ENCODE measurements around the gene MBD4. TPM values are rescaled to one million over a fixed set of nuclear protein-coding genes. Genes with fewer than 3 reads are reported as not detected.

The MBD4 gene
- total and polyA plus RNA-seq, 5 experiments from 2014 or later, result 33.6 to 61.1 (median 40.0) TPM

DNA sequence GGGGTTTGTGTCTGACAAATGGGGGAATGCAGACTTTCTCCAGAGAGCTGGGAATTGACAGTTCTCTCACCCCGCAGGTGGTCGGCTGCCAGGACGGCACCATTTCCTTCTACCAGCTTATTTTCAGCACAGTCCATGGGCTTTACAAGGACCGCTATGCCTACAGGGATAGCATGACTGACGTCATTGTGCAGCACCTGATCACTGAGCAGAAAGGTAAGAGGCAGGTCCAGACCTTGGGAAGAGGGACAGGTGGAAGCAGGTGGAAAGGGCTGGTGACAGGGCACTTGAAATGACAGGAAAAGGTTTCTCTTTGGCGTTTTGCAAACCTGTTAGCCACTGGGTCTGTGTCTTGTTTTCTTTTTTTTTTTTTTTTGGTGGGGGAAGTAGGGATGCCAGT, 36.8 kb upstream of the MBD4 start:
- ATAC-seq (no peak), DNase-seq (no peak)
- Mint-ChIP-seq H3K4me3 (no peak overlapping the region), H3K9me3 (no peaks in the 10 kb centered on the region), H3K27ac (peak overlapping the region in 1 of 10 donors; percentile 39), H3K36me3 (peaks cover 0 to 47% (median 16%) of the 10 kb centered on the region in 3 donors), H3K4me1 (peaks cover under 1 to 5% (median 1%) of the 10 kb centered on the region in 4 donors), H3K27me3 (no peaks in the 10 kb centered on the region)
- POLR2A ChIA-PET, result no interaction called here

DNA sequence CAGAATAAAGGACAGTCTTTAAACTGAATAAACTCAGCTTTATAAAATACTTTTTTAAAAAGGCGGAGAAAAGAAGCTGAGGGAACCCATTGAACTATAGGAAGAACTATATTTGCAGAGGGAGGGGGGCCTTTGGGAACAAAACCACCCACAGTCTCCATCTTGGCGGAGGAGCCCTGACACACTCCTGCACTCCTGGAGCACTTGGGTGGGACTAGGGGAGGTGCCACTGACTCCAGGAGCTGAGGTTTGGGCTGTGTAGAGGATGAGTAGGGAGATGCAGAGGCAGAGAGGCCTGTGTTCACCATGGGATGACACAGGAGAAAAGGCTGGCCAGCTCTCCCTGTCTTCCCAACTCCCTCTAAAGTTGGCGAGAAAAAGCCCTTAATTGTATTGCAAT, 36.1 kb upstream of the MBD4 start:
- Mint-ChIP-seq H3K27ac (no peak overlapping the region), H3K27me3 (no peaks in the 10 kb centered on the region), H3K4me1 (no peaks in the 10 kb centered on the region), H3K9me3 (no peaks in the 10 kb centered on the region), H3K36me3 (peaks cover 0 to 50% (median 16%) of the 10 kb centered on the region in 3 donors), H3K4me3 (no peak overlapping the region)
- POLR2A ChIA-PET, result no interaction called here
- ATAC-seq (no peak), DNase-seq (no peak)

DNA sequence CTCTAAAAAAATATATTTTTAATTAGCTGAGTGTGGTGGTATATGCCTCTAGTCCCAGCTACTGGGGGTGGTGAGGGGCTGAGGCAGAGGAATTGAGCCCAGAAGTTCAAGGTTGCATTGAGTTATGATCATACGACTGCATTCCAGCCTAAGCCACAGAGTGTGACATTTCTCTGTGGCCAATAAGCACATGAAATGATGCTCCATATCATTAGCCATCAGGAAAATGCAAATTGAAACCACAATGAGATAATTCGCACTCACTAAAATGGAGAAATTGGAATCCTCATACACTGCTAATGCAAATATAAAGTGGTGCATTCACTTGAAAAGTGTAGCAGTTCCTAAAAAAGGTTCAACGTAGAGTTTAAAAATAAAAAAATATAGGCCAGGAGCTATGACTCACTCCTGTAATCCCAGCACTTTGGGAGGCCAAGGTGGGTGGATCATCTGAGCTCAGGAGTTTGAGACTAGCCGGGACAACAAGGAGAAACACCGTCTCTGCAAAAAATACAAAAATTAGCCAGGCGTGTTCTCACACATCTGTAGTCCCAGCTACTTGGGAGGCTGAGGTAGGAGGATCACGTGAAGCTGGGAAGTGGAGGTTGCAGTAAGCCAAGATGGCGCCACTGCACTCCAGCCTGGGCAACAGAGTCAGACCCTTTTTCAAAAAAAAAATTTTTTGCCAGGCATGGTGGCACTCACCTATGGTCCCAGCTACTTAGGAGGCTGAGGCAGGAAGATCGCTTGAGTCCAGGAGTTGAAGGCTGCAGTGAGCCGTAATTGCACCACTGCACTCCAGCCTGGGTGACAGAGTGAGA, 35.4 kb upstream of the MBD4 start:
- H3K36me3 Mint-ChIP-seq, result peaks cover 0 to 50% (median 18%) of the 10 kb centered on the region in 3 donors
- H3K9me3 Mint-ChIP-seq, result no peaks in the 10 kb centered on the region
- POLR2A ChIA-PET, result no interaction called here
- no peaks in the 10 kb centered on the region for H3K4me1 Mint-ChIP-seq
- H3K4me3 Mint-ChIP-seq, result no peak overlapping the region
- H3K27ac Mint-ChIP-seq, result peak overlapping the region in 1 of 10 donors; percentile 27
- H3K27me3 Mint-ChIP-seq, result no peaks in the 10 kb centered on the region
- no peak for ATAC-seq
- no peak for DNase-seq

DNA sequence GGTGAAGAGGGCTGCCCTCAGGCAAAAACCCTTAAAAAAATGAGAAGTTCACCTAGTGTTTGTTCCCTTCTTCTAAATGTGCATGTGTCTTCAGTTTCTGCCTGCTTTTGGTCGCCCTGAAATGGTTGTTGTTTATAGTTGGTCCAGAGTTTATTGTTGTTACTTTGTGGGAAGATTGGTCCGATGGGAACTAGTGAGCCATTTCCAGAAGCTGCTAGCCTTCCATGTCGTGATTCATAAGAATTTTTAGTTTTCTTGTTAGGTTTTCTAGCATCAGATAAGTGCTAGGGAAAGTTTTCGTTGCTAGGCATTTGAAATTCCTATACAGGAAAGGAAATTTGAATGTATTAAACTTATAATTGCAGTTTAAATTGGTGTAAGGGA, 34.0 kb upstream of the MBD4 start:
- POLR2A ChIA-PET, result no interaction called here
- Mint-ChIP-seq H3K9me3 (no peaks in the 10 kb centered on the region), H3K27me3 (no peaks in the 10 kb centered on the region)

DNA sequence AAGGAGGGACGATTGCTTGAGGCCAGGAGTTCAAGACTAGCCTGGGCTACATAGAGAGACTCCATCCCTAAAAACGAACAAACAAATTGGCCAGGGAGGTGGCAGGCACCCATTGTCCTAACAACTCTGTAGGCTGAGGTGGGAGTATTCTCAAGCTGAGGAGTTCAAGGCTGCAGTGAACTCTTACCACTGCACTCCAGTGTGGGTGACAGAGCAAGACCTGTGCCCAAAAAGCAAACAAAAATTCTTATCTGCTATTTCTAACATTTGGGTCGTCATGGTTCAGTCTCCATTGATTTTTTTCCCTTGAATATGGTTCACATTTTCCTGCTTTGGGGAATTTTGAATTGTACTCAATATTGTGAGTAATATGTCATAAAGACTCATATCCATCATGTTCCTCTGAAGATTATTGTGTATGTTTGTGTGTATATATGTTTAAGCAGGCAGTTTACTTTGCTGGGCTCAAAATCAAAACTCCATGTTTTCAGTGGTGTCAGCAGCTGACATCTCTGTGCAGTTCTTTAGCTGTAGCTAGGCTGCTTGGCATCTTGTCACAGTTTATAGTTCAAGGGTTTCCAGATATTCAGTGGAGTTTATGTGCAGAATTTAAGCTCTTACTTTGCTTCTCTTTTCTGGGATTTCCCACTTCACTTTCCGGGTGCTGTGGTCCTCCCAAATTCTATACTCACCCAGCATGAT, 33.5 kb upstream of the MBD4 start:
- H3K4me3 Mint-ChIP-seq, result no peak overlapping the region
- no peak overlapping the region for H3K27ac Mint-ChIP-seq
- H3K9me3 Mint-ChIP-seq, result no peaks in the 10 kb centered on the region
- no peaks in the 10 kb centered on the region for H3K27me3 Mint-ChIP-seq
- H3K4me1 Mint-ChIP-seq, result peaks cover 0 to 7% (median 2%) of the 10 kb centered on the region in 4 donors
- POLR2A ChIA-PET, result no interaction called here
- ATAC-seq, result no peak
- peaks cover 5 to 44% (median 25%) of the 10 kb centered on the region in 3 donors for H3K36me3 Mint-ChIP-seq
- no peak for DNase-seq

More for the DNA sequence above, 34.0 kb upstream of the MBD4 start:
- ATAC-seq (no peak), DNase-seq (no peak)
- Mint-ChIP-seq H3K27ac (no peak overlapping the region), H3K36me3 (peaks cover 5 to 47% (median 25%) of the 10 kb centered on the region in 3 donors), H3K4me3 (no peak overlapping the region), H3K4me1 (peaks cover 0 to 7% (median 2%) of the 10 kb centered on the region in 4 donors)

DNA sequence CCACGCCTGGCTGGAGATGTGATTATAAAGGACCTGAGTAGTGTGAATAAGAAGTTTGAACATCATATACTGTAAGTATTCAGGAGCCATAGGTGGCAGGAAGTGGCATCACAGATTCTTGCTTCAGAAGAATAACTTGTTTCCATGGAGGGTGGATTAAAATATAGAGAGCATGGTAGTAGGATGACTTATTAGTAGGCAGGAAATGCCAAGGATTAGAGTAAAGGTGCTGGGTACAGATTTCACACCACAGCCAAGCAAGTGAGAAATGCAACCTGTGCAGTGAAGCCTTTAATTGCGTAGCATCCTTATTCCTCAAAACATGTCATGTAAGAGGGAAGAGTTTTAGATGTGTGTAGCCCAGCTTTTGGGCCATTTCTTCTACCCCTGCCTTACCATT, 31.1 kb upstream of the MBD4 start:
- Mint-ChIP-seq H3K27me3 (no peaks in the 10 kb centered on the region), H3K4me3 (no peak overlapping the region), H3K27ac (no peak overlapping the region), H3K9me3 (no peaks in the 10 kb centered on the region), H3K36me3 (peaks cover 5 to 24% (median 21%) of the 10 kb centered on the region in 3 donors), H3K4me1 (peaks cover 0 to 7% (median 2%) of the 10 kb centered on the region in 4 donors)
- POLR2A ChIA-PET, result no interaction called here
- DNase-seq (no peak), ATAC-seq (no peak)

DNA sequence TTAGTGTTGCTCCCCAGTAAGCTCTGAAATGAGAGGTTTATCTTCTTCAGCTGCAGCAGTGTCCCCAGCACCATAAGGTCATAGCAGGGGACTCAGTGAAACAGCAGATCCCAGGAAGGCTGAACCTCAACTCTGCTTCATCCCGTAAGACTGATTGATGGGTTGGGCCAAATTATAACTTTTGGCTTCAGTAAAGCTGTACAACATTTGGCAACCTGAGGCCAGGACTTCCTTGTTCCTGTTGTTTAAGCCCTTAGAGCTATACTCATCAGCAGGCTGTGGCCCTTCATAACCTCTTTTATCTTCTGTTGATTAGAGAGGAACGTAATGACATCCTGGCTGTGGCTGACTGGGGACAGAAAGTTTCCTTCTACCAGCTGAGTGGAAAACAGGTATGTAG, 29.3 kb upstream of the MBD4 start:
- no peak overlapping the region for H3K4me3 Mint-ChIP-seq
- H3K9me3 Mint-ChIP-seq, result no peaks in the 10 kb centered on the region
- H3K27me3 Mint-ChIP-seq, result no peaks in the 10 kb centered on the region
- peaks cover 5 to 24% (median 22%) of the 10 kb centered on the region in 3 donors for H3K36me3 Mint-ChIP-seq
- no peak for DNase-seq
- POLR2A ChIA-PET, result no interaction called here
- peak in 1 of 2 donors; percentile 65 for ATAC-seq
- peaks cover 0 to 7% (median 2%) of the 10 kb centered on the region in 4 donors for H3K4me1 Mint-ChIP-seq
- H3K27ac Mint-ChIP-seq, result peak overlapping the region in 4 of 10 donors; percentile 8 to 47 (median 14)

DNA sequence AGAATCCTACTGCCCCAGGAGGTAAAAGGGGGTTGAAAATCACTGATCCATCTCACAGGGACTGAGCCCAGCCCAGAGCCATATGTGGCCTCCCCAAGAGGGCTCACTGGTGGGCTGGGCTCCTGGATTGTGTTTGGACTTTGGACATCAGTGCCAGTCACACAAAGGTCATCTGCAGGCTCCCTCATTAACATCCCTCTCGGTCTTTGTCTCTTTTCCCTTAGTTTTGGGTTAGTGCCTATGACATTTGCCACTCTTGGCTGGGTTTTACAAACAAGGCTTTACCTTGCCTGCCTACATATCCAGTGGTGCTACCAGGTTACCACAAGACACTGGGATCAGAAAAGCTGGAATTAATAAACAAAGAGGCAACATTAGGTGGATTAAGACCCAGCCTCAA, 28.2 kb upstream of the MBD4 start:
- no peak overlapping the region for H3K4me3 Mint-ChIP-seq
- DNase-seq, result no peak
- peaks cover 5 to 24% (median 22%) of the 10 kb centered on the region in 3 donors for H3K36me3 Mint-ChIP-seq
- H3K4me1 Mint-ChIP-seq, result peaks cover 0 to 7% (median 2%) of the 10 kb centered on the region in 4 donors
- no peak overlapping the region for H3K27ac Mint-ChIP-seq
- no peaks in the 10 kb centered on the region for H3K9me3 Mint-ChIP-seq
- no peak for ATAC-seq
- POLR2A ChIA-PET, result no interaction called here
- H3K27me3 Mint-ChIP-seq, result no peaks in the 10 kb centered on the region

DNA sequence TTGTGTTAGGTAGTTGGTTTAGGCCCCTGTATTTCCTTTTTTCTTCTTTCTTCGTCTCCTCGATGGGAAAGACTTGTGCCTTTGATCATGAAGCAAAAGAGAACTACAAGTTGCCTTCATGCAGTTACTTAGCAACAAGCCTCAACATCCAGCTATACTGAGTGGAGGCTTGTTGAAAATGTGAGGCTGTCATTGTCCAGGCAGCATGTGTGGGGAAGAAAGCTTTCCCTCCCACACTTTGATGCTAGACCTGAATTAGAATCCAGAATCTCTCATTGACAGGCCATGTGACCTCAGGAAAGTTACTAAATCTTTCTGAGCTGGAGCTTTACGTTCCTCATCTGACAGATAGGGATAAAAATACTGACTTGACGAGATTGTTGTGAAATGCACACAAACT, 24.0 kb upstream of the MBD4 start:
- POLR2A ChIA-PET, result no interaction called here
- Mint-ChIP-seq H3K4me3 (no peak overlapping the region), H3K4me1 (peaks cover 0 to 2% (median 0%) of the 10 kb centered on the region in 4 donors), H3K27ac (no peak overlapping the region), H3K9me3 (no peaks in the 10 kb centered on the region), H3K27me3 (no peaks in the 10 kb centered on the region), H3K36me3 (peaks cover 0 to 12% (median 6%) of the 10 kb centered on the region in 3 donors)
- no peak for ATAC-seq
- DNase-seq, result no peak

DNA sequence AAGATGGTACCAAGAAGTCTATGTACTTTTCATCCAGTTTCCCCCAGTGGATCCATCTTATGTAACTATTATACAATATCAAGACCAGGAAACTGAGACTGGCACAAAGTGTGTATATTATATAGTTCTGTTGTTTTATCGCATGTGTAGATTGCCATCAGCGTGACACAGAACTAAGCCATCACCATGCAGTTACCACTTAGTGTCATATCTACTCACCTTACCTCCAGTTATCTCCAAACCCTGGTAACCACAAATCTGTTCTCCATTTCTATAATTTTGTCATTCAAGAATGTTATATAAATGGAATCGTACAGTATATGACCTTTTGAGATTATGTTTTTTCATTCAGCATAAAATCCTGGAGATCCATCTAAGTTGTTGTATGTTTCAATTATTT, 23.3 kb upstream of the MBD4 start:
- Mint-ChIP-seq H3K4me1 (peaks cover 0 to 2% (median 0%) of the 10 kb centered on the region in 4 donors), H3K9me3 (no peaks in the 10 kb centered on the region), H3K36me3 (peaks cover 0 to 12% (median 7%) of the 10 kb centered on the region in 3 donors), H3K4me3 (no peak overlapping the region), H3K27ac (peak overlapping the region in 1 of 10 donors; percentile 12), H3K27me3 (no peaks in the 10 kb centered on the region)
- ATAC-seq (no peak), DNase-seq (no peak)
- POLR2A ChIA-PET, result no interaction called here

DNA sequence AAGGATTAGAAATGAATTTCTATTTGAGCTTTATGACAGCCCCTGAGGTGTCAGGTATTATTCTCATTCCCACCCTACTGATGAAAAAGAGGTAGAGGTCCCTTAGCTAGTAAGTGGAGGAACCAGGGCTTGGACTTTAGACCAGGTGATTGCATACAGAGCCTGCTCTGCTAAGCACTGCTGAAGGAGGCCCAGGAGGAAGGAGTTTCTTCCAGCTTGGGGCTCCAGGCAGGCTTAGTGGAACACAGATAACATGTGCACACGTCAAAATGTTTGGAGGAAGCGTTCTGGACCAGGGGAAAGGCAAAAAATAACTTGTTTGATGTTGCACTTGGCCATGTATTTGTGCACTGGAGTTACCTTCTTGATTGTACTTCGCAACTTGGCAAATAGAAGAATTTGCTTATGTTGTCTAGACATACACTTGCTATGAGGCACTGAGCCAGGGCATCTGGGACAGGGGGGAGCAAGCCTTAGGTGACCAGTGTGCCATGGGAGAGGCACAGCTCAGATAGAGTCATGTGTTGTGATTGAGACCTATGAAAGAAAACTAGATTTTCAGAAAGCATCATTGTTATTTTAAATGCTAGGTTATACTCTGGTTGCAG, 22.7 kb upstream of the MBD4 start:
- DNase-seq (no peak), ATAC-seq (no peak)
- no peaks in the 10 kb centered on the region for H3K27me3 Mint-ChIP-seq
- H3K4me1 Mint-ChIP-seq, result peaks cover 0 to 2% (median 0%) of the 10 kb centered on the region in 4 donors
- POLR2A ChIA-PET, result no interaction called here
- no peaks in the 10 kb centered on the region for H3K9me3 Mint-ChIP-seq
- no peak overlapping the region for H3K4me3 Mint-ChIP-seq
- H3K36me3 Mint-ChIP-seq, result peaks cover 0 to 12% (median 9%) of the 10 kb centered on the region in 3 donors
- peak overlapping the region in 2 of 10 donors; percentile 51 to 87 for H3K27ac Mint-ChIP-seq

DNA sequence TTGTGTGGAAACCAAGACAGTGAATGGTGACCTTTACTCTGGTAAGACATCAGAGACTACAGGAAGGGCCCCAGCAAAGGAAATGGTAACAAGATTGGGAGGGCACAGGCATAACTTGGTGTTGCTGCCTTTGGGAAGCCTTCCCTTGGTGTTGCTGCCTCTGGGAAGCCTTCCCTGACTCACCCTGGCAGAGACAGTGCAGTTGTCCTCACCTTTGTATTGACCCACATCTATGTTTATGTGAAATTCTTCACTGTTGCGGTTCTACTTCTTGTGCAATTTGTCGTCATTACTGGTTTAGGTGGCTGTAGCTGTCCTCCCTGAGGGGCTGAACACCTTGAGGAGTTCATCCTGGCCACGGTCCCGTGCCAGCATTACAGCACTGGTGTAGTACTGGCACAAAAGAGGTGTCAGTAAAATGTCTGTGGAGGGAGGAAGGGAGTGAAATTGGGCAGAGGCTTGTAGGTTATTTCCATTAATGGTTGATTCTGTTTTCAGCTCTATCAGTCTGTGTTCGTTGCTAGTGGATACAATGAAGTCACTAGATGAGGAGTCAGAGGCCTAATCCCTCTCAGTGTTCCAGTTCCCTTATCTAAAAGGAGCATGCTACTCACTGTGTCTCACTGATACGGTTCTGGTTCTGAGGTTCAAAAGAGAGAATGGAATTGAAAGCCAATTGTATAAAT, 21.9 kb upstream of the MBD4 start:
- POLR2A ChIA-PET, result no interaction called here
- H3K4me1 Mint-ChIP-seq, result peaks cover 0 to 2% (median 0%) of the 10 kb centered on the region in 4 donors
- DNase-seq, result no peak
- H3K27ac Mint-ChIP-seq, result peak overlapping the region in 1 of 10 donors; percentile 37
- no peak overlapping the region for H3K4me3 Mint-ChIP-seq
- H3K36me3 Mint-ChIP-seq, result peaks cover 0 to 13% (median 7%) of the 10 kb centered on the region in 3 donors
- ATAC-seq, result no peak
- H3K27me3 Mint-ChIP-seq, result no peaks in the 10 kb centered on the region
- no peaks in the 10 kb centered on the region for H3K9me3 Mint-ChIP-seq

Data from naive thymus-derived CD8-positive, alpha-beta T cell (primary cell).